ENCODE data around the gene SHC4.

SHC4 gene

DNA sequence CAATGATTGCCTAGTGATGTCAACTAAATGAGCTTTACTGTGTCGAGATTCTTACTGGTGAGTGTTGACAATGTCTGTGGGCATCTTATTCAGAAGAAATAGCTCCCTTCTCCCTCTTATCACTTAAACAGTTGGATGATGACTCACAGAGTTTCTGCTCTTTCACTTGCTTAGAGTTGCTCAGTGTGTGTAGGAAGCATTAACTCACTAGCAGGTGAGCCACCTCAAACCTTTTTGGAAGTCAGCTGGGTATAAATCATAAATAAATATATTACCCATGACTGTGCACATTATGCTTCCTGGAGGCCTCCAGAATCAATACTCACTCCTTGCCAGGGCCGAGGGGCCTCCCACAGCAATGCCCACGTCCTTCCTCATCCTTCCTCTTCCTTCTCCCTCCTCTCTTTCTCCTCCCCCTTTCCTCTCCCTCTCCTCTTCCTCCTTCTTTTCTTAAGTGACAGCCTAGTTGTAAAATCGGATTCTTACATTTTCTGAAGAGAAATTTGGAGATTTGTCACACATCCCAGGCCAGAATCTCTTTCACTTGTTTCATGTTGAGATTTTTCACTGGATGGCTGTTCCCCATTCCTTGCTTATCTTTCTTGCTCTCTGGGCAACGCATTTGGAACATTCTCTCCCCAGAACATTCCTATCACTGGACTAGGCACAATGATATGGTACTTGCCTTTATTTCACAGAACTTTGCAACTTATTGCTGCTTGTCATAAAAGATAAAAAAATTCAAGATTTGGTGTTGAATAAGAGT is 17.5 kb downstream of the SHC4 start:
- no peak for TF ChIP-seq Cebpa-rat (IDR thresholded peaks at IDR 0.05)

DNA sequence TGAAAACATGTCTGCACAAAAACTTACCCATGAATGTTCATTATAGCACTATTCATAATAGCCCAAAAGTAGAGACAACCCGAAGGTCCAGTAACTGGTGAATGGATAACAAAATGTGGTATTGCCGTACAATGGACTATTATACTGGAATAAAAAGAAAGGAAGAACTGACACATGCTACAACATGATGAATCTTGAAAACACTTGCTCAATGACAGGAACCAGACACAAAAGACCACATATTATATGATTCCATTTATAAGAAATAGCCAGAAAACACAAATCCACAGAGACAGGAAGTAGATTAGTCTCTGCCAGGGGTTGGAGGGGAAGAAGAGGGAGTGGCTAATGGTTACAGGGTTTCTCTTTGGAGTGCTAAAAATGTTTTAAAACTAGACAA is 18.3 kb downstream of the SHC4 start:
- Histone ChIP-seq H3K4me1 (peaks cover 22% of the 10 kb centered on the region), H3K27me3 (no peaks in the 10 kb centered on the region), H3K9ac (no peak overlapping the region), H3K27ac (no peak overlapping the region), H3K4me2 (peak overlapping the region; percentile 36; the same call in 1 of the 2 replicates), H3K9me3 (no peaks in the 10 kb centered on the region), H4K20me1 (no peaks in the 10 kb centered on the region), H3K36me3 (no peaks in the 10 kb centered on the region), H3K4me3 (no peak overlapping the region)
- no peak for TF ChIP-seq Cebpa-rat (IDR thresholded peaks at IDR 0.05)

More for the DNA sequence above, 17.5 kb downstream of the SHC4 start:
- Histone ChIP-seq H3K27me3 (no peaks in the 10 kb centered on the region), H3K9ac (no peak overlapping the region), H3K9me3 (no peaks in the 10 kb centered on the region), H4K20me1 (no peaks in the 10 kb centered on the region), H3K27ac (no peak overlapping the region), H3K4me1 (peaks cover 22% of the 10 kb centered on the region), H3K4me3 (no peak overlapping the region), H3K4me2 (no peak overlapping the region), H3K36me3 (no peaks in the 10 kb centered on the region)

DNA sequence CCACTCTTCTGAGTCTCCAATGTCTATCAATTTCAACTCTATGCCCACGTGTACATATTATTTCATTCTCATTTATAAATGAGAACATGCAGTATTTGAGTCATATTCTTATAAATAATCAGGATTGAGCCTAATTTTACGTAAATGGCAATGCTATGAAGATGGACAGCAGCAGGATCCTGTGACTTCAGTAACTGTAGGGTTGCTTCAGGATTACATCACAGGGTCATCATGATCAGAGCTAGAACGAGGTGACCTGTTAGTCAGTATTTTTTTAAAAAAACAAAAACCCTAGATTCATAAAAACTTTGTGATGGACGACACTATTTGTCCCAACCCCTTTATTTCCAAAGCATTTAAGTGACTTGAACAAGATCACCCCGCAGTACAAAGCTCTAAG is 21.8 kb downstream of the SHC4 start:
- no peaks in the 10 kb centered on the region for H3K9me3 ChIP-seq
- peaks cover 22% of the 10 kb centered on the region for H3K4me1 ChIP-seq
- no peaks in the 10 kb centered on the region for H3K27me3 ChIP-seq
- no peak overlapping the region for H3K9ac ChIP-seq
- no peak for TF ChIP-seq Cebpa-rat (IDR thresholded peaks at IDR 0.05)
- H3K27ac ChIP-seq, result no peak overlapping the region
- no peaks in the 10 kb centered on the region for H3K36me3 ChIP-seq
- H4K20me1 ChIP-seq, result no peaks in the 10 kb centered on the region
- no peak overlapping the region for H3K4me2 ChIP-seq
- H3K4me3 ChIP-seq, result no peak overlapping the region

DNA sequence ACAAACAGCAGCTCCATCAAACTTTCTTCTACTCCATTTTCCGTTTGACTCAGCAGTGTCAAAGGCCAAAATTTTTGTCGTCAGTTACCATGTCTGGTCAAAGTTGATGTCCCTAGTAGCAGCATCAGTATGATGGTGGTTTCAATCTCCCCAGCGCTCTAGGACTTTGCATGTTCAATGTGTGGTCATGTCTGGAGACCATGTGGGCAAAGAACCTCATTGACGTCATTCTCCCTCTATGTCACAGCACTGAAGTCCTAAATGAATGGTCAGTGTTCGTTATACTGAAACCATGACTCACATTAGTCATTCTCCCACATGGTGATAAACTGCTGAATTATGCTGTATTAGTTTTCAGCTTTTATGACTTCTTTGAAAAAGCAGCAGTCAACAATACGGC is 23.2 kb downstream of the SHC4 start:
- Histone ChIP-seq H3K27ac (no peak overlapping the region), H3K27me3 (no peaks in the 10 kb centered on the region), H3K4me3 (no peak overlapping the region), H3K9ac (no peak overlapping the region), H4K20me1 (no peaks in the 10 kb centered on the region), H3K4me1 (peaks cover 14% of the 10 kb centered on the region), H3K4me2 (no peak overlapping the region), H3K36me3 (no peaks in the 10 kb centered on the region), H3K9me3 (no peaks in the 10 kb centered on the region)
- TF ChIP-seq Cebpa-rat (IDR thresholded peaks at IDR 0.05), result no peak

DNA sequence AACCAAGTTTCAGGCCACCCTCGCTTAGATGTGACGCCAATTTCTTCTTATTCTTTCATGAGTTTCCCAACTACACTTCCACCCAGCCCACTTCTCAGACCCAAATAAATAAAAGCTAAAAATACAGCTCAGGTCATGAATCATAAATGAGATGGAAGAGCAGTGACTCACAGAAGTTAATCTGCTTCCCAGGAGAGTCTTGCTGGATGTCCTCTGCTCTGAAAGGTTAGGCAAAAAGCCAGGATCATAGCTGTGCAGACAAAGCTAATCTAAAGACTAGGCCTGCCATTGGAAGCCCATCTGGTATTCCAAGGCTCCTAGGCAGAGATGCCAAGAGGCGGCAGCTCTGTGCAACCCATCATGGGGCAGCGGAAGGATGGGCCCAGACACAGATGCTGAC is 24.1 kb downstream of the SHC4 start:
- H3K4me3 ChIP-seq, result no peak overlapping the region
- H3K9me3 ChIP-seq, result no peaks in the 10 kb centered on the region
- no peak overlapping the region for H3K4me2 ChIP-seq
- no peaks in the 10 kb centered on the region for H3K27me3 ChIP-seq
- H3K9ac ChIP-seq, result no peak overlapping the region
- H3K36me3 ChIP-seq, result no peaks in the 10 kb centered on the region
- no peaks in the 10 kb centered on the region for H4K20me1 ChIP-seq
- peaks cover 5% of the 10 kb centered on the region for H3K4me1 ChIP-seq
- no peak for TF ChIP-seq Cebpa-rat (IDR thresholded peaks at IDR 0.05)
- H3K27ac ChIP-seq, result no peak overlapping the region

DNA sequence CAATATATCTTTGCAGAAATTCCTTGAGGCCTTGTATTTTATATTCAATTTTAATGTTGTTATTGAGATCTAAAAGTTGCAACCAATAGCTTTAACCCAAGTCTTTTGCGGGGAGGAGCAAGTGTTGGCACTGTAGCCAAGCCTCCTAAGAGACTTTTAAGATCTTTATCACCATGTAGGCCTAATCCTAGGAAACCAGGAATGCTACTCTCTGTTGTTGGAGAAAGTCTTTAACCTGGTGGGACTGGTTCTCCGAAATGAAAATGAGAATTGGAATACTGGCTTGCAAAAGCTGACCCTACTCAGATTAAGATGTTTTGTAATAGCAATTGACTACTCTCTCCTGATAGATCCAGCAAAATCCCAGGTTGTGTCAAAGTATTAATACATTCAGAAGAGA is 25.8 kb downstream of the SHC4 start:
- H3K4me2 ChIP-seq, result no peak overlapping the region
- no peak overlapping the region for H3K9ac ChIP-seq
- H3K9me3 ChIP-seq, result no peaks in the 10 kb centered on the region
- no peak overlapping the region for H3K4me3 ChIP-seq
- TF ChIP-seq Cebpa-rat (IDR thresholded peaks at IDR 0.05), result no peak
- H3K27me3 ChIP-seq, result no peaks in the 10 kb centered on the region
- no peaks in the 10 kb centered on the region for H3K4me1 ChIP-seq
- H3K36me3 ChIP-seq, result no peaks in the 10 kb centered on the region
- H4K20me1 ChIP-seq, result no peaks in the 10 kb centered on the region
- H3K27ac ChIP-seq, result no peak overlapping the region

DNA sequence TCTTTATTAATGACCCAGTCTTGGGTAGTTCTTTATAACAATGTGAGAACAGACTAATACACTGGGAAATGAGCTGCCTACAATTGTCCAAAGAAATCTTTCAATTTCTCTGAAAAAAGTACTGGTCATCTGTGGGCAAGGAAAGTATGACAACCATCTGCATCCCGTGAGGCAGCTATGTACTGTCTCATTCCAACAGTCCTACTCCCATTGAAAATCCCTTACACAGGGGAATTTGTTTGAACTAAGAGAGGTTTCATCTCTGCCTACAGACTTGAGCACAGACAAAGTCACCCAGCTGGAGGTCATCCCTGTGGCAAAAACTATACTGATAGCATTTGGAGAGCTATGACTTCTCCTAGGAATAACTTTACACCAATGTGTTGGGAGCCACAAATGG is 27.1 kb downstream of the SHC4 start:
- no peak overlapping the region for H3K9ac ChIP-seq
- no peaks in the 10 kb centered on the region for H4K20me1 ChIP-seq
- no peak overlapping the region for H3K27ac ChIP-seq
- H3K9me3 ChIP-seq, result no peaks in the 10 kb centered on the region
- H3K4me1 ChIP-seq, result no peaks in the 10 kb centered on the region
- TF ChIP-seq Cebpa-rat (IDR thresholded peaks at IDR 0.05), result no peak
- no peak overlapping the region for H3K4me2 ChIP-seq
- no peak overlapping the region for H3K4me3 ChIP-seq
- no peaks in the 10 kb centered on the region for H3K36me3 ChIP-seq
- H3K27me3 ChIP-seq, result no peaks in the 10 kb centered on the region

DNA sequence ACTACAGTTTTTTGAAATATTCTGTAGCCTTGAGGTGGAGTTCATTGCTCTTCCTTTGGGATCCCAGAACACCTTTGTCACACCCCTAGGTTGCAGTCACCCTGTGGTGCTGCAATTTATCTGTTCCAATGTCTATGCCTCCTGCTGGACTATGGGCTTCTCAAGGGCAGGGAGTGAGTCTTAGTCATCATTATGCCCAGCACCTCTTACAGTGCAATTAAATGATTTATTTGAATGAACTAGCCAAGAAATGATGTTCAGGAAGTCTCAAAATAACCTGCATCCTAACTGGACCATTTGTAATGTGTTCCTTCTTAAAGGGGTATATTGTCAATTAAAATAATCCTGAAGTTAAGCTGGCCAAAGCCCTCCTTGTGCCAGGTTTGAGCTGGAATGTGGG is 28.5 kb downstream of the SHC4 start:
- no peak overlapping the region for H3K4me3 ChIP-seq
- H3K4me1 ChIP-seq, result no peaks in the 10 kb centered on the region
- no peaks in the 10 kb centered on the region for H3K27me3 ChIP-seq

DNA sequence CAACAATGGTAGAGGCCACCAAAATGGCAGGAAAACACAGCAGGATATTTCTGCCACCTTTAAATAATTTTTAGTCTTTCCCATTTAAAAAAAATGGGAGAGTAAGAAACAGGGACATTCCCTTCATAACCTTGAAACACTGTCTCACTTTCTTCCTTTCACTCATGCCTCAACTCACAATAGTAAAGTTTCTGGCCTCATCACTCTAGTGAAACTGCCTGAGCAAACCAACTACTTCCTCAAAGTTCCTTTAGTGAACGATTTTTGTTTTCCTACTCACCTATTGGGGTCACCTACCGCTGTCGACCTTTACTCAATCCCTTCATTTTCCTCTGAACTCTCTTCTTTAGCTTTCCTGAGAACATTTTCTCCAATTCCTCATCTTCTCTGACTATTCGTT is 33.0 kb downstream of the SHC4 start:
- Histone ChIP-seq H4K20me1 (no peaks in the 10 kb centered on the region), H3K27me3 (no peaks in the 10 kb centered on the region), H3K4me1 (no peaks in the 10 kb centered on the region), H3K9me3 (no peaks in the 10 kb centered on the region), H3K27ac (no peak overlapping the region), H3K9ac (no peak overlapping the region), H3K4me3 (no peak overlapping the region), H3K4me2 (no peak overlapping the region), H3K36me3 (no peaks in the 10 kb centered on the region)
- no peak for TF ChIP-seq Cebpa-rat (IDR thresholded peaks at IDR 0.05)

More for the DNA sequence above, 28.5 kb downstream of the SHC4 start:
- no peak overlapping the region for H3K4me2 ChIP-seq
- no peaks in the 10 kb centered on the region for H3K36me3 ChIP-seq
- no peak for TF ChIP-seq Cebpa-rat (IDR thresholded peaks at IDR 0.05)
- H3K9me3 ChIP-seq, result no peaks in the 10 kb centered on the region
- H4K20me1 ChIP-seq, result no peaks in the 10 kb centered on the region
- no peak overlapping the region for H3K9ac ChIP-seq
- no peak overlapping the region for H3K27ac ChIP-seq

DNA sequence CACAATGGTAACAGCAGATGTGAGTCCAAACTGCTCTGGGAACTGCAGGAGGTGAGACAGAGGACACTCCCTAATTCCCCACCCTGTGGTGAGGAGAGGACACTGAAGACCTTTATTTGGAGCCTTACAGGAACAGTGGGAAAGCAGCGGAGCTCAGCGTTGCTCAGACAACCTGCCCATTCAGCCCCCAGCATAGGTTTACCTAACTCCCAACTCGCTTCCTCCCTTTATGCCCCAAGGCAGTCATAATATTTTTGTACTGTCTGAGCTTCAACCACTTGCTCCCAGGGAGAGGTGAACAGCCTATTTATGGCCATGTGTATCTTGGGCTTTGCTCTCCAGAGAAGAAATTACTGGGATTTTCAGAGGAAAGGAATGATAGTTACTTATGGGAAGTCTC is 34.1 kb downstream of the SHC4 start:
- Histone ChIP-seq H3K27me3 (no peaks in the 10 kb centered on the region), H3K27ac (no peak overlapping the region), H4K20me1 (no peaks in the 10 kb centered on the region), H3K36me3 (no peaks in the 10 kb centered on the region), H3K9me3 (no peaks in the 10 kb centered on the region), H3K4me1 (no peaks in the 10 kb centered on the region), H3K9ac (no peak overlapping the region), H3K4me2 (no peak overlapping the region), H3K4me3 (no peak overlapping the region)
- TF ChIP-seq Cebpa-rat (IDR thresholded peaks at IDR 0.05), result no peak
